NCI-H2196 treated with DMSO at 0.1 percent for 48 hours (cell line): Measurements from ENCODE around the gene CADM1.
A peak's percentile ranks its signal among the peaks of the same experiment; 100 is the strongest.

Experiments used
- DNase-seq: peaks from one replicate; lab custom pipeline; 2025; ENCODE audit not compliant: unreplicated experiment; lab: John Stamatoyannopoulos, UW

CADM1 gene

GRCh38 chr11:115518983-115519628 is 14.9 kb upstream of the CADM1 start:
- no peak for DNase-seq

DNA sequence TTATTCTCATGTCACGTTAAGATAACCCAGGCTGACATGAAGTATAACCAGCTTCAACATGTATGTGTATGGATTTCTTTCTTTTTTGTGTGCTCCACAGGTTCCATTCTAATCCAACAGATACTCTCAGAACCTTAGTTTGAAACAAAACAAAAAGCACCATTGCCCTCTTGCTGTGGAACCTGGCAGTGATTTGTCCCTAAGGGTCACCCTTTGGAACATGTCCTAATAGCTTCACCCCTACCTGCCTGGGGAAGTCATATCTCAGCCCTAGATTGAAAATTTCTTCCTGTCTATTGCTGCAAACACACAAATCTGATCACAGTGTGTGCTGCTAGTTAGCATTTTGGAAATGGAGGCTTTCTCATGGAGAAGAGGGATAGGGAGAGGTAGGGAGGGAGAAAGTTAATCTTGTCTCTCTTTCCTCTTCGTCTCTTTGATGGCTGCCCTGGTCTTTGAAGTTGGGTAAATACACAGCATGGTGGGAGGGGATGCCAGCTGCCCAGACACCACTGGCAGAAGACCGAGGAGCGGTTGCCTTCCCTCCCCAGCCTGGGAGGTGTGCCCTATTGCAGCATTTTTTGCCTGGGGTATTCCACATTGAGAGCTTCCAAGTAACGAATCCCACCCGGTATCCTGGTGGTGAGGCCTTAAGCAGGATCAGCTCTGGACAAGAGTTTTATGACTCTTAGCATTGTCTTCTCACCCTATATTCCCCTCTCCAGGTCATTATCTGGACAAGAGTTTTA is 11.6 kb upstream of the CADM1 start:
- no peak for DNase-seq

- DNase-seq = no peak
Measured at GRCh38 chr11:115506954-115507675, 2.9 kb upstream of the CADM1 start.

- DNase-seq = no peak
Measured at GRCh38 chr11:115505175-115505574, 960 bp upstream of the CADM1 start.

- DNase-seq = no peak
Measured at GRCh38 chr11:115503886-115504275, 334 bp downstream of the CADM1 start.

DNA sequence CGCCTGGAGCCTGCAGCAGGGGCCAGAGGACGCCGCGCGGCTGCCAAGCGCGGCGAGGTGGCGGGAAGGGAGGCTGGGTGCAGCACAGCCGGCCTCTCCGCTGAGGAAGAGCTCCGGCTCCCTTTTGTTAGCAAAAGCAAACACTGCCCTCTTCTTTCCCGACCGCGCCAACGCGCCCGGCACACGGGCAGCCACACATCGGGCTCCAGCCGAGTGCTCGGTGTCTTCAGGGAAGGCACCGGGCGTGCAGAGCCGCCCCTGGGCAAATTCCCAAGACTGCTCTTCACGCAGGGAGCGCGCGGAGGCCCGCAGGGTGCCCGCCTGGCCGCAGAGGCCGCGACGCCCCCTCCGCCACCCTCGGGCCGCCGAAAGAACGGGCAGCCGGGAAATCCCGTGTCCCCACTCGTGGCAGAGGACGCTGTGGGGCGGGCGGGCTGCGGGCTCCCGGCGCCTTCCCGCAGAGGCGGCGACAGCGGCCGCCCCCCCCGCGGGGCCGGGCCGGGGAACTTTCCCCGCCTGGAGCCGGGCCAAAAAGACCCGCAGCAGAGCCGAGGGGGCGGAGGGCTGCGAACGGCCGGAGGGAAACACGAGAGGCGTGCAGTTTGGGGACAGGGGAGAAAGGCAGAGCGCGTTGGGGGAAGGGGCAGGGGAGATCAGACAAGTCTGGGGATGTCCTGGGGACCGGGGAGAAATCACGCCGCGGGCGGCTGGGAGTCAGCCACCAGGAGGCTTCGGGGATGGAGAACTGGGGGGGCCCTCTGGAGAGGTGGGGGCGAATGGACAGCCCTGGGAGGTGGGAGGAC is 931 bp downstream of the CADM1 start:
- peak; percentile 46 for DNase-seq

GRCh38 chr11:115502636-115503082 is 1.6 kb downstream of the CADM1 start:
- no peak for DNase-seq

DNA sequence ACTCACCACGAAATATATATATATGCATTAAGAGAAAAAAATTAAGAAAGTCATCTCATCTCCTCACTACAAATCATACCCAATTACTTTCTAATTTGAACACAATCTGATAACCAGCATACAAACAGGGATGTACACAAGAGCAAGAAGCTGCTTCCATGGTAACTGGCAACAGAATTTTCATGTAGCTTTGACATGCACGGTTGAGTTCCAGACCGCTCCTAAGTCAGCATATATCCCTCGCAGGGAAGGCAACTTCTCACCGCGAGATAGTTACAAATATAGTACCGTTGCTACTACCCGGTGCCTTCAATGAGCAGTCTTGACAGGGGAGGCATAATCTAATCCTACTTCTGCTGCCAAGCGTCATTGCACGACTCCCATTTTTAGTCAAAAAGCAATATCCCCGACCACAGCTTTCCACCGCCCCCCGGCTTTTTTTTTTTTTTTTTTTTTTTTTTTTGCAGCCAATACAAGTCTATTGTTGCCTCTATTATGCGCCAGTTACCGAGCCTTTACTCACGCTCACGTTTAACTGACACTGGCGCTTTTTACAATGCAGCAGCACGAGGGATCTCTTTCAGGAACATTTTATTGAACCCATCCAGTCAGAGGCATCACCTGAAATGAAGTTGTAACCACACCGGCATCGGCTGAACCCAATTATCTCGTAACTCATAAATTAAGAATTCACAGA is 2.2 kb downstream of the CADM1 start:
- no peak for DNase-seq

DNA sequence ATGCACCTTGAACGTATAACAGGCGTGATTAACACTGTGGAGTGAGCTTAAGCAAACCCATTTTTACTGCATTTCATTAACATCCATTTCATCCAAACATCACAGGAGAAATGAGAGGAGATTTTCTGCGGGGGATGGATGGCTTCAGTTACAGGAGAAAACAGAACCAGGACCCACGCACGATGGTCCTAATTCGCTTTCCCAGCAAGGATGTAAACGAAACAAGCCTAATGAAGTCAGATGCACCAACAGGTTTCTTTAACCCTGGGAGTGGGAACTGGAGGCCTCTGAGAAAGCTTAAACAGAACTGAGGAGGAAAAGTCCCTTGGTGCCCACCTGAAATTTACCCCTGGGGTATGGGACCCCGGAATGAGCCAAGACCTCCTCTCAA is 2.7 kb downstream of the CADM1 start:
- no peak for DNase-seq

GRCh38 chr11:115500547-115501501 is 3.4 kb downstream of the CADM1 start:
- DNase-seq = no peak

DNA sequence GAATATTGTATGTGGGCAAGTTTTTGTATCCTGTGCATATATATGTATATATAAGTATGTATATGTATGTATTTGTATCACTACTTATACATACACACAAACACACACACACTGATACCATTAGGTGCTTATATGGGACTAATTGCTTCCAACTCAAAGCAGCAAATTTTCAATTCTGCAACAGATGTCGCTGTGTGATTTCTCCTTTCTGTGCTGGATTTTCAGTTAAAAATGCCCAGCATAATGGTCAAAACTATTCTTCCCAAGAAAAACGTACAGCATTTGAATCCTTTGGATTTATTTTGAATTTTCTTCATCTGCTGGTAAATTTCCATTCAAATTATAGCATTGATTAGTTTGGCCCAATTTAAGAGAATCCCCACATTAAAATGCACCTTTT is 4.3 kb downstream of the CADM1 start:
- DNase-seq = no peak

DNA sequence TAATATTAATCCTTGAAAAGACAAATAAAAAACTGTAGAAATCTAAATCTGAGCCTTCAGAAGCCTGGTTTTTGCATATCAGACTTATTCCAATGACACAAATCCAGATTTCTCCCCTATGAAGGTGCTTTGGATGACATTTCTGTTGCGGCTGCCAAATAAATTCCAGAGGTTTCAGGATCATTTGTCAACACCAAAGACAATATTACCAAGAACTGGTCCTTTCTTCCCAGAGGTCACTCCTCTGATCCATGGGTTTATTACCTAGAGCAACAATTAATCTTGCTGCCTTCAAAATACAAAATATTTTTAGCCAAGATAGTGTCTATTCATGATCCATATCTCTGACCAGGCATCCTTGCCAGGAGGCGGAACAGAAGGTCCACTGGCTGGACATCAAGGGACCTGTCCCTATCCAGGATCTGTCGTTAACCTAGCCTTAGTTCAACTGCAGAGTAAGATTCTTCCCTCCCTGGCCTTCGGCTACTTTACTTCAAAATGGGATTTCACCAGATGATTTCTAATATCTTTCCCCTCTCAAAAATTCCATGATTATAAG is 4.9 kb downstream of the CADM1 start:
- DNase-seq = no peak

- peak; percentile 71 for DNase-seq
Measured at GRCh38 chr11:115498354-115498753, 5.9 kb downstream of the CADM1 start.

GRCh38 chr11:115497303-115497702 is 6.9 kb downstream of the CADM1 start:
- peak; percentile 37 for DNase-seq

- no peak for DNase-seq
Measured at GRCh38 chr11:115496892-115497291, 7.3 kb downstream of the CADM1 start.

DNA sequence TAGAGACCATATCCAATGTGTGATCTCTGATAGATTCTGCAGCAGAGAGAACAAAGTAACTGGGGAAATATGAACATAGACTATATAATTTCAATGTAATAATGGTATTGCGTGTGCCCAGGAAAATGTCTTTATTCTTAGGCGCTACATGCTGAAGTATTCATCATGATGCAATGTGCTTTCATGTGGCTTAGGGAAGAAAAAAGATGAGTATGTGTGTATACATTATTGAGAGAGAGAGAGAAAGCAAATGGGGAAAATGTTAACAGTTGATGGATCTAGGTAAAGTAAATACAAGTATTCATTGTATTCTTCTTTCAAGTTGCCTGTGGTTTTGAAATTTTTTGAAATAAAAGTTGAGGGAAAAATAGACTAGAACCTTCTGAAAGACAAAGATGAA is 10.3 kb downstream of the CADM1 start:
- DNase-seq = no peak

- DNase-seq = no peak
Measured at GRCh38 chr11:115493488-115493887, 10.7 kb downstream of the CADM1 start.

- DNase-seq = no peak
Measured at GRCh38 chr11:115489466-115489865, 14.7 kb downstream of the CADM1 start.

DNA sequence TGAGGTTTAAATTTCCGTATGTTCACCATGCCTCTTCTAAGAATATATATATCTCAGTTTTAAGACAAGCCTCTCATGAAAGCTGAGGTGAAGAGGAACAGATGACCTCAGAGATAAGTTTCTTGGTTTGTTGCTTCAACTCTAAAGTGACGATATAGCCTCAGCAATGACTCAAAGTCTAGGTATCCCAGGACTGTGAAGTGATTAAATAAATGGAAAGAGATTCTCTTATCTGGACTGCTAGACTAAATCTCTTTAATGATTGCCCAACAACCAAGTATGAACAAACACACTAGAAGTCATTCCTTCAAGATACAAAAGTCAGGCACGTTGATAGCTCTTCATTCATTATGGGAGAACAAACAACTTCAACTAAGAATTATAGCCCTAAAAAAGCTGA is 15.3 kb downstream of the CADM1 start:
- DNase-seq = no peak
